Psoas muscle (tissue), 8 donors: Measurements from ENCODE around the gene MID2. TPM values are rescaled to one million over a fixed set of nuclear protein-coding genes. Genes with fewer than 3 reads are reported as not detected.

ENCODE experiments used
- ATAC-seq, 4 donors: fragments of 200-7000 bp; cut with Tn5 transposase; one replicate each; pipeline ENCODE4 v1.9.1; 2020; ENCODE audit warnings: moderate library complexity in 3 of 4, mild to moderate bottlenecking in 2 of 4
- DNase-seq, 2 donors: peaks; one replicate each; pipeline ENCODE4 v3.0.0-alpha.2; 2020
- H3K27ac ChIP-seq: fragments of 200-600 bp; one replicate; pipeline ENCODE4 v1.8.0; 2022
- H3K27me3 ChIP-seq, 3 donors: fragments of 200-600 bp in 1 of 3; one replicate each; pipeline versions ENCODE4 v1.6.1 to v1.8.0; 2013 to 2022; ENCODE audit warnings: low read length in 2 of 3, mild to moderate bottlenecking in 2 of 3, moderate library complexity in 1 of 3; ENCODE audit not compliant: insufficient read depth in 3 of 3
- H3K36me3 ChIP-seq, 2 donors: fragments of 200-600 bp in 1 of 2; one replicate each; pipeline versions ENCODE4 v1.6.1 to v1.8.0; 2013 to 2022; ENCODE audit warnings: low read depth in 1 of 2, mild to moderate bottlenecking in 1 of 2, moderate library complexity in 1 of 2; ENCODE audit not compliant: insufficient read depth in 1 of 2
- H3K4me1 ChIP-seq: fragments of 200-600 bp; one replicate; pipeline ENCODE4 v1.8.0; 2022
- H3K4me3 ChIP-seq: fragments of 200-600 bp; one replicate; pipeline ENCODE4 v1.8.0; 2022; ENCODE audit warnings: mild to moderate bottlenecking
- H3K9me3 ChIP-seq: fragments of 200-600 bp; one replicate; pipeline ENCODE4 v1.8.0; 2022
- CTCF ChIP-seq: fragments of 200-600 bp; IDR thresholded peaks from one replicate; pipeline ENCODE4 v1.8.0; 2022; ENCODE audit warnings: antibody characterized with exemption
- WGBS, 3 donors: extraction: QIAGEN DNeasy Blood & Tissue Kit; methylation state at CpG; one replicate each; pipeline versions ENCODE4 v1.1.6 to v1.1.7; 2013; 5-methylcytosine and 5-hydroxymethylcytosine counted together
- intact Hi-C, 2 donors: fragments of 100-400 bp; cut with DNase I; formaldehyde crosslinking; loops; one replicate each; pipeline versions ENCODE4 v1.11.0 to v1.14.2; 2022
- long read RNA-seq, 2 donors: library from polyadenylated mRNA; unstranded; transcript quantifications; one replicate each; pipeline ENCODE4 v2.0.0, GENCODE V29; 2021
- polyA plus RNA-seq, 3 donors: library from polyadenylated mRNA; stranded (reverse); fragments of 200-250 nt; gene quantifications; one replicate each; pipeline ENCODE4 v1.2.3, GENCODE V29; 2013
- total RNA-seq, 4 donors: library from RNA; stranded (reverse); fragmentation: NEBNext Ultra II Directional in 2 of 4; extraction: Animal tissue kit (Norgen Biotek cat#: 25700) in 2 of 4; gene quantifications; one replicate each; pipeline versions ENCODE4 v1.2.1 to v1.2.4, GENCODE V29; 2021 to 2023
- donor health status: healthy with polysubstance abuse.
- donor health status: DM: no; HTN: no; CAD: no; lungs with moderate emphysema.
- donor health status: Bipolar disorder and iron deficiency.
- donor health status: healthy.
- donor health status: DM: yes; HTN: yes; CAD: no.
- donor health status: DM: no; HTN: no; CAD: no.
- donor health status: DM: no; HTN: no; CAD: no.
- donor health status: DM: yes; HTN: yes; CAD: no.

The MID2 gene
- total RNA-seq (10 to 100 TPM; 17.5 to 21.6 (median 20.0) TPM), polyA plus RNA-seq (10 to 100 TPM in 1 of 3 donors, 1 to 10 TPM in 2; 4.8 to 20.5 (median 5.9) TPM)
- long read RNA-seq, donor 1, transcript MID2-202 (10 exons, 2,251 nt): major isoform, 9 of 16 reads
- long read RNA-seq, donor 1, partial matches to known transcripts: 1 of 16 reads
- long read RNA-seq, donor 1, other reads (novel, unspliced or antisense): 3 of 16 reads
- long read RNA-seq, donor 2, transcript MID2-202 (10 exons, 2,251 nt): major isoform, 12 of 25 reads
- long read RNA-seq, donor 2, transcript MID2-201 (10 exons, 2,876 nt): minor isoform, 5 of 25 reads
- long read RNA-seq, donor 2, partial matches to known transcripts: 1 of 25 reads
- long read RNA-seq, donor 2, other reads (novel, unspliced or antisense): 7 of 25 reads

- DNase-seq (peak; percentile 54 to 78), ATAC-seq (peak; percentile 77 to 85 (median 84))
- H3K36me3 ChIP-seq: no peaks in the 10 kb centered on the region
- H3K9me3 ChIP-seq: no peaks in the 10 kb centered on the region
- peaks cover 0 to 20% (median 0%) of the 10 kb centered on the region in 3 donors for H3K27me3 ChIP-seq
- H3K27ac ChIP-seq: peak within 1 kb of the TSS; percentile 90
- intact Hi-C loops: no loop called here
- peaks cover 12% of the 10 kb centered on the region for H3K4me1 ChIP-seq
- TF ChIP-seq CTCF: no peak
- 0 to 34% (median 1%) methylated on average over 16 to 32 of the region's 32 CpGs for WGBS, 3 donors
- peak within 1 kb of the TSS; percentile 73 for H3K4me3 ChIP-seq
Measured at GRCh38 chrX:107825698-107826237, at the start of gene MID2. Gene MID2, plus strand, starts transcription at chrX:107825866. Its CDS starts 561 bp downstream, at chrX:107826427.

- WGBS, 3 donors: 7 to 17% (median 7%) methylated on average over 20 of the region's 20 CpGs
- ATAC-seq (peak; percentile 70 to 78 (median 73)), DNase-seq (peak; percentile 61 to 76)
- Histone ChIP-seq H3K27ac (peak overlapping the region; percentile 84), H3K27me3 (peaks cover 0 to 17% (median 0%) of the 10 kb centered on the region in 3 donors), H3K4me3 (peak overlapping the region; percentile 72), H3K36me3 (no peaks in the 10 kb centered on the region), H3K9me3 (no peaks in the 10 kb centered on the region), H3K4me1 (peaks cover 6% of the 10 kb centered on the region)
- intact Hi-C loops: loop anchor here (2.0 to 5.0 kb wide), 4 partner anchors 58 to 120 kb away; no protein-coding TSS in a partner anchor
- peak; percentile 81 for TF ChIP-seq CTCF
Measured at GRCh38 chrX:107776649-107777535, 48.8 kb upstream of the MID2 start.

GRCh38 chrX:107777536-107777832 is 48.2 kb upstream of the MID2 start, which contains the start of gene NCBP2L:
Gene NCBP2L, plus strand, starts transcription at chrX:107777733. Its CDS starts 16,488 bp downstream, at chrX:107794221.
- 60 to 81% (median 69%) methylated on average over 6 of the region's 6 CpGs for WGBS, 3 donors
- no peak for TF ChIP-seq CTCF
- Histone ChIP-seq H3K36me3 (no peaks in the 10 kb centered on the region), H3K27ac (peak within 1 kb of the TSS; percentile 84), H3K4me3 (peak within 1 kb of the TSS; percentile 72), H3K9me3 (no peaks in the 10 kb centered on the region), H3K27me3 (peaks cover 0 to 17% (median 0%) of the 10 kb centered on the region in 3 donors), H3K4me1 (peaks cover 6% of the 10 kb centered on the region)
- intact Hi-C loops: loop anchor here (2.0 to 5.0 kb wide), 4 partner anchors 59 to 120 kb away; no protein-coding TSS in a partner anchor
- ATAC-seq: no peak
- no peak for DNase-seq

- intact Hi-C loops: no loop called here
- Histone ChIP-seq H3K9me3 (no peaks in the 10 kb centered on the region), H3K36me3 (no peaks in the 10 kb centered on the region), H3K4me1 (peaks cover 6% of the 10 kb centered on the region), H3K27ac (no peak overlapping the region), H3K27me3 (peaks cover 0 to 15% (median 0%) of the 10 kb centered on the region in 3 donors), H3K4me3 (no peak overlapping the region)
- ATAC-seq (no peak), DNase-seq (no peak)
- no peak for TF ChIP-seq CTCF
- WGBS, 3 donors: 81 to 93% (median 89%) methylated on average over 9 of the region's 9 CpGs
Measured at GRCh38 chrX:107780525-107780924, 45.1 kb upstream of the MID2 start.
